22Rv1 (cell line): ENCODE data around the gene FREM2.

Experiments used
- CTCF ChIP-seq: fragments of 450-650 bp; IDR thresholded peaks from 2 replicates; pipeline ENCODE4 v1.5.1; 2017; ENCODE audit warnings: mild to moderate bottlenecking
- ZFX ChIP-seq: fragments of 450-650 bp; IDR thresholded peaks from 2 replicates; pipeline ENCODE4 v1.6.1; 2017; ENCODE audit warnings: antibody characterized with exemption, borderline replicate concordance

- no peak for TF ChIP-seq CTCF
- TF ChIP-seq ZFX: no peak
These were observed 20.6 kb downstream of the FREM2 start for GRCh38 chr13:38707460-38707859.
